ENCODE measurements around the gene FAM107A.

FAM107A gene

GRCh38 chr3:58577269-58577821 lies at the start of gene FAM107A:
FAM107A (minus strand) TSS chr3:58577391; CDS start chr3:58569860, 7,531 bp downstream.
- DNase-seq (ENCODE audit: low spot score): peak; percentile 66

- no peak for DNase-seq (ENCODE audit: low spot score)
These were observed 48.1 kb upstream of the FAM107A start for GRCh38 chr3:58625196-58625824.

GRCh38 chr3:58624550-58624949 lies 47.4 kb upstream of the FAM107A start:
- DNase-seq (ENCODE audit: low spot score): no peak

GRCh38 chr3:58623961-58624360 lies 46.8 kb upstream of the FAM107A start:
- no peak for DNase-seq (ENCODE audit: low spot score)

GRCh38 chr3:58623478-58623877 lies 46.3 kb upstream of the FAM107A start:
- no peak for DNase-seq (ENCODE audit: low spot score)

- DNase-seq (ENCODE audit: low spot score): no peak
These were observed 45.7 kb upstream of the FAM107A start for GRCh38 chr3:58622892-58623291.

- no peak for DNase-seq (ENCODE audit: low spot score)
These were observed 45.2 kb upstream of the FAM107A start for GRCh38 chr3:58622436-58622835.

- DNase-seq (ENCODE audit: low spot score): no peak
These were observed 44.1 kb upstream of the FAM107A start for GRCh38 chr3:58621086-58621830.

- DNase-seq (ENCODE audit: low spot score): no peak
These were observed 43.2 kb upstream of the FAM107A start for GRCh38 chr3:58620421-58620820.

- no peak for DNase-seq (ENCODE audit: low spot score)
These were observed 40.2 kb upstream of the FAM107A start for GRCh38 chr3:58617338-58617761.

- no peak for DNase-seq (ENCODE audit: low spot score)
These were observed 36.3 kb upstream of the FAM107A start for GRCh38 chr3:58613236-58614132.

- DNase-seq (ENCODE audit: low spot score): no peak
These were observed 35.6 kb upstream of the FAM107A start for GRCh38 chr3:58612830-58613229.

GRCh38 chr3:58609990-58610389 lies 32.8 kb upstream of the FAM107A start:
- DNase-seq (ENCODE audit: low spot score): no peak

GRCh38 chr3:58608648-58609047 lies 31.5 kb upstream of the FAM107A start:
- DNase-seq (ENCODE audit: low spot score): no peak

- DNase-seq (ENCODE audit: low spot score): no peak
These were observed 30.6 kb upstream of the FAM107A start for GRCh38 chr3:58607816-58608215.

GRCh38 chr3:58606693-58607092 lies 29.5 kb upstream of the FAM107A start:
- no peak for DNase-seq (ENCODE audit: low spot score)

GRCh38 chr3:58604031-58604430 lies 26.8 kb upstream of the FAM107A start:
- no peak for DNase-seq (ENCODE audit: low spot score)

- DNase-seq (ENCODE audit: low spot score): no peak
These were observed 26.4 kb upstream of the FAM107A start for GRCh38 chr3:58603606-58604005.

GRCh38 chr3:58597770-58598310 lies 20.6 kb upstream of the FAM107A start:
- DNase-seq (ENCODE audit: low spot score): no peak

GRCh38 chr3:58596834-58597518 lies 19.8 kb upstream of the FAM107A start:
- no peak for DNase-seq (ENCODE audit: low spot score)

- no peak for DNase-seq (ENCODE audit: low spot score)
These were observed 16.9 kb upstream of the FAM107A start for GRCh38 chr3:58594117-58594516.
